Vagina (tissue), 2 donors: ENCODE results near the gene FGF19.

Source experiments
- CTCF ChIP-seq, 3 experiments: fragments of 450-650 bp in 2 of 3; fragments of 200-600 bp in 1 of 3; sonication (generic) in 1 of 3; IDR thresholded peaks; one replicate each; pipeline ENCODE4 v1.5.1; 2017 to 2019; ENCODE audit warnings: antibody characterized with exemption in 3 of 3, mild to moderate bottlenecking in 2 of 3, moderate library complexity in 2 of 3
- POLR2A ChIP-seq, 2 donors: fragments of 450-650 bp; IDR thresholded peaks; one replicate each; pipeline ENCODE4 v1.6.1; 2017; ENCODE audit warnings: antibody characterized with exemption in 2 of 2, mild to moderate bottlenecking in 2 of 2, moderate library complexity in 2 of 2
- POLR2AphosphoS5 ChIP-seq, 2 donors: sonication (generic); formaldehyde crosslinking; IDR thresholded peaks; one replicate each; pipeline ENCODE4 v1.9.0; 2017; ENCODE audit warnings: antibody characterized with exemption in 2 of 2, mild to moderate bottlenecking in 2 of 2, low read depth in 1 of 2; ENCODE audit not compliant: insufficient read depth in 1 of 2

DNA sequence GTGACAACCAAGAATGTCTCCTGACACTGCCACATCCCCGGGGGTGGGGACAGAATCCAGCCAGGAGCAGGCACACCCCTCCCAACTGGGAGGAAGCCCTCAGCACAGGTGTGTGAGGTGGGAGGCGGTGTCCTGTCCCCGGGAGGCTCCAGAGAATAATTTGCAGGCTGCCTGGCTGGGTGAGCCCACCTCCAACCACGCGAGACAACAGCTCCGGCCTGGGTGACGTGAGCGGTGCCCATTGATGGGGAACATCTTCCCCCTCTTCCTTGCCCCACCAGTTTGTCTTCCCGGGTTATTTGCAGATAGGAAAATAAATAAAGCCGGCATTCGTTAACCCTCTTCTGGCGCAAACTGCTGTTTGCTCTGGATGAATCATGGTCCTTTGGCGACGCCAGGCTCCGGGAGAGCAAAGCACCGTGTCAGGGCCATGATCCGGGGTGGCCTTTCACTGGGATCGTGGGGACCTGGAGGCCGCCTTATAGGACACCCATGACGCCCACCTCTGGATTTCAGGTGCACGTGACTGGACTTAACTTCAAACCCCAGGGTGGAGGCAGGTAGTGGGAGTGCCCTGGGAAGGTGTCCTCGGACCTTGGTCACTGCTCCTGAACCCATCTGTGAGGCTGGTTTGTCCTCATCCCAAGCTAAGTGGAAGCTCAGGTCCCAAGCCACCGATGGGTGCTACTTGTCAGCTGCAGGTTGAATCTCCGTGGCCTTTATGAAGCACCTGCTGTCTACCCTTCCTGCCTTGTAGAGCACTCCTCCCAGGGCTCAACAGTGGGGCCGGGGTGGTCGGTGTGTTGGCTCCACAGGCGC lies 49.0 kb downstream of the FGF19 start:
- no peak for TF ChIP-seq CTCF (IDR thresholded peaks at IDR 0.05)
- TF ChIP-seq POLR2A (IDR thresholded peaks at IDR 0.05): no peak
- TF ChIP-seq POLR2AphosphoS5 (IDR thresholded peaks at IDR 0.05; ENCODE audit: insufficient read depth in 1 of 2, low read depth in 1 of 2): no peak
